HG03060 (cell line): ENCODE measurements around the gene MED13.
"Not testable (repeated sequence)": the region's sequence is repeated elsewhere in the genome, so short reads cannot be mapped to it uniquely, and the experiment has no call there.

Experiments used
- ATAC-seq: cut with Tn5 transposase; IDR thresholded peaks from one replicate; pipeline ENCODE4 v1.9.1; 2021; ENCODE audit warnings: low read depth, moderate number of reproducible peaks; ENCODE audit not compliant: unreplicated experiment

Gene MED13

GRCh38 chr17:62090868-62091267 lies 25.8 kb upstream of the MED13 start:
- no peak for ATAC-seq

GRCh38 chr17:62090021-62090824 lies 25.1 kb upstream of the MED13 start:
- no peak for ATAC-seq

- no peak for ATAC-seq
These were observed 24.3 kb upstream of the MED13 start for GRCh38 chr17:62089334-62089733.

- ATAC-seq, result no peak
These were observed 21.7 kb upstream of the MED13 start for GRCh38 chr17:62086737-62087136.

GRCh38 chr17:62085511-62086408 lies 20.7 kb upstream of the MED13 start:
- no peak for ATAC-seq

- ATAC-seq, result no peak
These were observed 19.5 kb upstream of the MED13 start for GRCh38 chr17:62084585-62084984.

- no peak for ATAC-seq
These were observed 18.6 kb upstream of the MED13 start for GRCh38 chr17:62083651-62084050.

GRCh38 chr17:62080647-62081046 lies 15.6 kb upstream of the MED13 start:
- ATAC-seq, result no peak

- no peak for ATAC-seq
These were observed 12.9 kb upstream of the MED13 start for GRCh38 chr17:62078009-62078408.

- ATAC-seq, result no peak
These were observed 12.0 kb upstream of the MED13 start for GRCh38 chr17:62076864-62077788.

- ATAC-seq, result no peak
These were observed 10.3 kb upstream of the MED13 start for GRCh38 chr17:62075308-62075815.

- no peak for ATAC-seq
These were observed 8.9 kb upstream of the MED13 start for GRCh38 chr17:62073993-62074392.

- ATAC-seq, result not testable (repeated sequence)
These were observed 7.8 kb upstream of the MED13 start for GRCh38 chr17:62072855-62073254.

- no peak for ATAC-seq
These were observed 5.8 kb upstream of the MED13 start for GRCh38 chr17:62070900-62071299.

GRCh38 chr17:62067165-62068145 lies 2.4 kb upstream of the MED13 start:
- ATAC-seq, result no peak

GRCh38 chr17:62065611-62066468 lies 762 bp upstream of the MED13 start:
- peak; percentile 50 for ATAC-seq

GRCh38 chr17:62064029-62064790 lies 868 bp downstream of the MED13 start:
- ATAC-seq, result no peak
